ENCODE measurements around the gene RNASE13.
"Not testable (repeated sequence)": the region's sequence is repeated elsewhere in the genome, so short reads cannot be mapped to it uniquely, and the experiment has no call there.

Gene RNASE13

GRCh38 chr14:21018781-21019180 lies 15.8 kb downstream of the RNASE13 start:
- DNase-seq, result no peak

- DNase-seq, result no peak
These were observed 16.3 kb downstream of the RNASE13 start for GRCh38 chr14:21018286-21018685.

- no peak for DNase-seq
These were observed 16.9 kb downstream of the RNASE13 start for GRCh38 chr14:21017528-21018245.

GRCh38 chr14:21016413-21017190 lies 18.0 kb downstream of the RNASE13 start:
- no peak for DNase-seq

- no peak for DNase-seq
These were observed 19.3 kb downstream of the RNASE13 start for GRCh38 chr14:21015312-21015711.

GRCh38 chr14:21014761-21015190 lies 19.8 kb downstream of the RNASE13 start:
- peak; percentile 79 for DNase-seq

- DNase-seq, result no peak
These were observed 23.5 kb downstream of the RNASE13 start for GRCh38 chr14:21011136-21011535.

- DNase-seq, result not testable (repeated sequence)
These were observed 24.9 kb downstream of the RNASE13 start for GRCh38 chr14:21009721-21010120.

- no peak for DNase-seq
These were observed 30.7 kb downstream of the RNASE13 start for GRCh38 chr14:21003788-21004346.

- DNase-seq, result no peak
These were observed 33.4 kb downstream of the RNASE13 start for GRCh38 chr14:21001218-21001617.

GRCh38 chr14:20999591-20999990 lies 35.0 kb downstream of the RNASE13 start:
- no peak for DNase-seq

- DNase-seq, result no peak
These were observed 35.8 kb downstream of the RNASE13 start, which contains the start of gene SLC39A2 for GRCh38 chr14:20998674-20999366. Gene SLC39A2 (plus strand): TSS chr14:20999293. CDS start chr14:20999447, 154 bp downstream.

GRCh38 chr14:20998139-20998538 lies 36.5 kb downstream of the RNASE13 start:
- peak; percentile 0 for DNase-seq

- DNase-seq, result no peak
These were observed 37.0 kb downstream of the RNASE13 start for GRCh38 chr14:20997564-20997963.

- DNase-seq, result no peak
These were observed 37.5 kb downstream of the RNASE13 start for GRCh38 chr14:20997115-20997514.

- no peak for DNase-seq
These were observed 38.1 kb downstream of the RNASE13 start for GRCh38 chr14:20996521-20996920.

GRCh38 chr14:20989787-20990600 lies 44.6 kb downstream of the RNASE13 start, which contains the start of gene METTL17:
Gene METTL17 (plus strand): TSS chr14:20989980. CDS start chr14:20990003, 23 bp downstream.
- peak; percentile 85 for DNase-seq

- DNase-seq, result no peak
These were observed 45.2 kb downstream of the RNASE13 start for GRCh38 chr14:20989471-20989786.

- no peak for DNase-seq
These were observed 45.7 kb downstream of the RNASE13 start for GRCh38 chr14:20988717-20989470.

GRCh38 chr14:20986811-20987210 lies 47.8 kb downstream of the RNASE13 start:
- DNase-seq, result peak; percentile 9

- not testable (repeated sequence) for DNase-seq
These were observed 49.0 kb downstream of the RNASE13 start for GRCh38 chr14:20985650-20986049.

Data from DMS53 (cell line).